ENCODE measurements around the gene POLR2J2.
"Not testable (repeated sequence)": the region's sequence is repeated elsewhere in the genome, so short reads cannot be mapped to it uniquely, and the experiment has no call there.

The POLR2J2 gene

DNA sequence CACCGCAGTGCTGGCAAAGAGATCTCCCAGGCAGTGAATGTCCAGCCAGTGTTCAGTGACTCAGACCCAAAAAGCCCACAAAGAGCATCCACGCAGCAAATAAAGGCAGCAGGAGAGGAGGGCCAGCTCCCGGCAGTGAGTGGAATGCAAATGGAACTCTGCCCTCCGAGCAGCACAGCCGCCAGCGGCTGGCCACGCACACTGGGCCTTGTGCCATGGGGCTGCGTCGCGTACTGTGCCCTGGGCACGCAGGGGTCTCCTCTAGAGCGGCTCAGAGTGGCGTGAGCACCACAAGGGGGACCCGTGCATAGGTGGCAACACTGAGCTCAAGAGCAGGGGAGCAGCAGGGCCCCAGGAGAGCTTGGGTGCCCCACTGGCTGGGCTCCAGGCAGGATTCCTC is 3.9 kb downstream of the POLR2J2 start:
- DNase-seq: not testable (repeated sequence)

DNA sequence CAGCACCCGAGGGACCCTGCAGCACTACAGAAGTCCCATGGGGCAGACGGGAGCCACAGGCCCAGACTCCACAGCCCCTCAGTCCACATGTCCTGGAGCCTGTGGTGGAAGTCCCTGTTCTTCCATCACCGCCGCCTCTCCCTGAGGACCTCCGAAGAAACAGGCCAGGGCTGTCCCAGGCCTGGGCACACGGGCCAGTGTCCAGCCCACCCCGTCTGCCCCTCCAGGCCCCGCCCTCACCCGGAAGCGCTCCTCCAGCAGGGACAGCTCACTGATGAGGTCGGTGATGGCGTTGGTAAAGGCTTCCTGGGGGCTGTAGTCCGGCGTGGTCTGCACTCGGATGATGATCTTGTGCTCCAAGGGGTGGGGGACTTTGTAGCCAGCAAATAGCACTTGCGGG is 4.6 kb downstream of the POLR2J2 start:
- DNase-seq: not testable (repeated sequence)

DNA sequence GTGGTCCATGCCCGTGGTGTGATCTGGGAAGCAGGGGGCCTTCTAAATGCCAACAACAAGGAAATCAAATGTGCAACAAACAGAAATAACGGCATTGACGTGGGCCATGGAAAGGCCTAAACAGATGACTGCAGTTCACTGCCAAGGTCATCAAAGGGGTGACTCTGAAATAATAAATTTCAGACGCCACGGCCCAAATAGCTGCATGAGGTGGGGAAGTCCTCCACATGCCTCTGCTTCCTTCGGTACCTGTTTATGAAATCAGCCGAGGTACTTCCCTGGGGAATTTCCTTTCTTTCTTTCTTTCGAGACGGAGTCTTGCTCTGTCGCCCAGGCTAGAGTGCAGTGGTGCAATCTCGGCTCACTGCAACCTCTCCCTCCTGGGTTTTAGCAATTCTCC is 6.7 kb downstream of the POLR2J2 start:
- not testable (repeated sequence) for DNase-seq

DNA sequence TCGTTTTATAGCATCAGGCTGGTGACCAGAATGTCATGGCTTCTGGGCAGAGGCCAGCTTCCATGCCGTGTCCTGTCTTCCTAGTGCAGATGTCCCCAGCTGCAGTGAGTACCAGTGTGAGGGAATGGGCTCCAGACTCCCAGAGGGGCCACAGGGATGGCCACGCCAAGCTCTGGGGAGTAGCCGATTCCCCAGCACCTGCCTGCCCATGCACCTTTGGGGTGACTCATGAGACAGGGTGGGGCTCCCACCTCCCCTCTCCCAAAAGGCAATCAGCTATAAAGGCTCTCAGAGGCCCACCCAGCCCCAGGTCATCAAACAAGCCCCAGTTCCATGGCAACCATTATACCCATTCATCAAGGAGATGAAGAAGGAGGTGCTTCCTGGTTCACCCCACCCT is 21.5 kb downstream of the POLR2J2 start, which contains the start of gene SPDYE2B:
Gene SPDYE2B (plus strand): TSS at position 396 of the 400 bp plus-strand sequence. CDS start 2,030 bp downstream, outside the sequence.
- not testable (repeated sequence) for DNase-seq

DNA sequence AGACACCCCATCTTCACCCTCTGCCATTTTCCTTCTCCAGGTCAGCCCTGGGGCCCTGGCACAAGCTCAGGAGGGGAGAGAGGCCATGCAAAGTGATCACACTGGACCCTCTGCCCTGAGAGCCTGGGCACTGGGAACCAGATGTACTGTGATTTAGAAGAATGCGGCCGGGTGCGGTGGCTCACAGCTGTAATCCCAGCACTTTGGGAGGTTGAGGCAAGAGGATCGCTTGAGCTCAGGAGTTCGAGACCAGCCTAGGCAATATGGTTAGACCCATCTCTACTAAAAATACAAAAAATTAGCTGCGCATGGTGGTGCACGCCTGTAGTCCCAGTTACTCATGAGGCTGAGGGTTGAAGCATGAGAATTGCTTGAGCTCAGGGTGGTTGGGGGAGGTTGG is 23.6 kb downstream of the POLR2J2 start:
- DNase-seq: not testable (repeated sequence)

DNA sequence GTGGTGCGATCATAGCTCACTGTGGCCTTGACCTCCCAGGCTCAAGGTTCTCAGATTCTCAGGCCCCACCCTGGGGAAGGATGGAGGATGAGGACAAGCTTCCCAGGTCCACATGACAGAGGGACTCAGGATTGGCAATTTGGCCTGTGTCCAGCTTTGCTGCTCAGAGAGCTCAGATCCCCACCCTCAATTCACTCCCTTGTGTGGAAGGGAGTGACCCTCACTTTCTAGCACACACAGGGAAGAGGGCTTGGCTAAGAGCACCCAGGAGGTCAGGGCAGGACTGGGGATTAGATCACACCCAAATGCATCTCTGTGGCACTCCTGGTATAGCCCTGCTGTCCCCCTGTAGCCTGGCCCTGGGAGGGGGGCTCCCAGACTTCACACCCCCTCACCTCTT is 28.1 kb downstream of the POLR2J2 start:
- DNase-seq: not testable (repeated sequence)

DNA sequence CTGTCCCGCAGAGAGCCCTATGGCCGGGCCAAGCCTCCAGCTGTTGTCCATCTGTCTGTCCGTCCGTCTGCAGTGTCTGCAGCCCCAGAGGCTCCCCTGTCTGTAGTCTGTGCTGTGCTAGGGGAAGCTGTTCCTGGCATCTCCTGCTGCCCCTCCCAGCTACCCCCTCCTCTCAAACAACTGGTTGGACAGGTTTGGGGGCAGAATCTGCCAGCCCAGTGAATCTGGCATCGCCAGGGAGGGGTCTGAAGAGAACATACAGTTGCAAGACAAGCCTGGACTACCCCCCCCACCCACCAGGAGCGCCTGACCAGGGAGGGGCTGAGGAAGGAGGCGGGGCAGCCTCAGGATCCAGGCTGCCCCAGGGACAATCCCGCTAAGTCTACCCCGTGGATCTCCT is 28.8 kb downstream of the POLR2J2 start, which contains the start of gene UPK3BL1:
Gene UPK3BL1 (minus strand): TSS at position 101 of the 400 bp plus-strand sequence. CDS start 50 bp downstream, at position 51.
- not testable (repeated sequence) for DNase-seq

DNA sequence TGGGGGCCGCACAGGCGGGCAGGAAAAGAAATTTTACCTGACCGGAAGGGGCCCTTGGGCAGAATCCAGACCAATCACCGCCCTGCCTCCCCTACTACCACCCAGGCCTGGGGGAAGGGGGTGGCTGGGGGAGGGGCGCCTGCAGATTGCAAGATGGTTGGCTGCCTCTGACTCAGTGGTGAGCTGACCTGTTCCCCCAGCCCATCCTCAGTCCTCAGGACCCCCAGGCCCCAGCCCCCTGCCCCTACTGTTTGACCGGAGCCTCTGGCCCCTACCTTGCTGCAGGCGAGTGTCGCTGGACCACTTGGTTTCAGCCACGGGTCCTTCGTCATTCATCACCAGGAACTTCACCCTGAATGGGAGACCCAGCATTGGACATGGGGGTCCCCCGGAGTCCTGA is 32.6 kb downstream of the POLR2J2 start:
- DNase-seq: not testable (repeated sequence)

DNA sequence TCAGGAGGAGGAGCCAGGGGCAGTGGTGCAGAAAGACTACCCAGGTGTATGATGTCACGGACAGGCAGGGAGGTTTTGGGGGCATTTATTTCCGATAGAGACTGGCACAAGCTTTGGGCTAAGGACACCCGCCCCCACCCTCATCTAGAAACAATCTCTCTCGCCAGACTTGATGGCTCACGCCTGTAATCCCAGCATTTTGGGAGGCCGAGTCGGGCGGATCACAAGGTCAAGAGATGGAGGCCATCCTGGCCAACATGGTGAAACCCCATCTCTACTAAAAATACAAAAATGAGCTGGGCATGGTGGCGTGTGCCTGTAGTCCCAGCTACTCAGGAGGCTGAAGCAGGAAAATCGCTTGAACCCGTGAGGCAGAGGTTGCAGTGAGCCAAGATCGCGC is 34.5 kb downstream of the POLR2J2 start:
- not testable (repeated sequence) for DNase-seq

DNA sequence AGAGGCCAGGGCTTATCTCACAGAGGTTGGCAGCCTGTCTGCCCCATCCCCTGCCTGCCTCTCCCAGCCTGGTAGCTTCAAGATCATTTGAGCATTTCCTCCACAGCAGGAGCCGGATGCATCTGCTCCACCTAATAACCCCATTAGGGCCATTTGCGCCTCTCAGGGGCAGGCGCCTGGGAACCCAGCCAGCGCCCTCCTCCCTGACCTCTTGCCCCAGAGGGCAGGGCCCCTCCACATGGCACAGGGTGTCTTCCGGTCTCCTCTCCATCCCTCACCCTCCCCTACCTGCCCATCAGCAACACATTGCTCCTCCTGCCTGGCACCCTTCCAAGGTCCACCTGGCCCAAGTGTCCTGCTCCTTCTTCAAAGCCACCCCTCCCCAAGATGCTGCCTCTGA is 36.1 kb downstream of the POLR2J2 start:
- not testable (repeated sequence) for DNase-seq

DNA sequence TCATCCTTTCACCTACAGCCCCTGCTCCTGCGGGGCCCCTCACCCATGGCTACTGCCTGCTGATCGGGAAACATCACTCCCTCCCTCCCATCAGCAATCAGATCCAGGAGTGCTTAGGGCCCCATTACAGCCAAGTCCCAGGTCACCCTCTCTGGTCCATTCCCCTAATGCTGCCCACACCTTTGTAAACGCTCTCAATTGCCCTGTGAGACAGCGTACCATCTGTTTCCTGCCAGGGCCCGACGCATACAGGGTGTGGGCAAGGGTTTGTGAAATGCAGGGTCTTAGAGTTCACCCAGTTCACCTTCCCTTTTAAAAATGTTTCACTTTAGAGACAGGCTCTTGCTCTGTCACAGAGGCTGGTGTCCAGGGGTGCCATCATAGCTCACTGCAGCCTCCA is 37.2 kb downstream of the POLR2J2 start:
- DNase-seq: not testable (repeated sequence)

DNA sequence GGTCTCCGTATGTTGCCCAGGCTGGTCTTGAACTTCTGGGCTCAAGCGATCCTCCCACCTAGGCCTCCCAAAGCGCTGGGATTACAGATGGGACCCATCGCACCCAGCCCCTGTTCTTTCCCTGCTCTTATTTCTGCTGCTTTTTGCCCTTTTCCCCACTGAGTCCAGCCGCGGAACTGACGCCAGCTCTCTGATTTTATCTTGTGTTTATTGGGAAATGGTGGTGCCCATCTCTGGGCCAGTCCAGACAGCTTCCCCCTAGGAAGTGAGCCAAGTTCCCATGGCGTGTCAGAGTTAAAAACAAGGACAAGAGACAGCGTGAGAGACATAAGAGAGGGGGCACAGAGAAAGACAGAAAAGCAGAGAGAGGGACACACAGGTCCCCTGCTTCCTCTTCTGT is 40.8 kb downstream of the POLR2J2 start:
- not testable (repeated sequence) for DNase-seq

DNA sequence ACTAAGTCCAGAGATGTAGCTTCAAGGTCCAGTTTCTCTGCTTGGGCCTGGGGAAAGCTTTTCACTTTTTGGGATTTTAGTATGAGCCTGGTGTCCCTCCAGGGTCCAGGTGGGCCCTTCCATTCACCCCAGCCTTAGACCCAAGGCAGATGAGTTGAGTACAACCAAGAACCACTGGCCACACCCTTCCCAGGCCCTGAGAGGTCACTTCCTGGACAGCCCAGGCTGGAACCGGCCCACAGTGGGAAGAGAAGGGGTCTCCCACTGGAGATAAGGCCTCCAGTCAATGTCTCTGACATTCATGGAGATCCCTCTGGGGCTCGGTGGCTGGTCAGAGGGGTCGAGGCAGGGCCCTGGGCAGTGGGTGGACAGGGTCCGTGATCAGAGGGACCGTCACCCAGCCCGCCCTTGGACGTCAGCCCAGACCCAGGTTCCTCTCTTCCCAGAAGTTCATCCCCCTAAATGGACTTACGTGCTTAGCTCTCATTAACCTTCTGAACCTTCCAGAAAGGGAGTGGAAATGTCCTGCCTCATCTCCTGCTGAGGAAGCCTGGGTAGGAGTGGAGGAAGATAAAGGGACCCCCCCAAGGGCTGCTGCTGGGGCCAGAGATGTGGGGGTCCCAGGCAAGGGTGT is 44.1 kb downstream of the POLR2J2 start:
- not testable (repeated sequence) for DNase-seq

DNA sequence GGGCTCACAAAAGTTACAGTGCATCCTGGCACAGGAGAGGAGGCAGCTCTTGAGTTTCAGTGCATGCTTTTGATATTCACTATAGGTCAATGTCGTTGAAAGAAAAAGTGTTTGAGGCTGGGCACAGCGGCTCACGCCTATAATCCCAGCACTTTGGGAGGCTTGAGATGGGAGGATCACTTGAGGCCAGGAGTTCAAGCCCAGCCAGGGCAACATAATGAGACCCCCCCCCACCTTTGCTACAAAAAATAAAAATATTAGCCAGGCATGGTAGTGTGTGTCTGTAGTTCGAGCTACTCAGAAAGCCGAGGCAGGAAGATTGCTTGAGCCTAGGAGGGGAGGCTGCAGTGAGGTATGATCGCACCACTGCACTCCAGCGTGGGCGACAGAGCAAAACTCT is 53.3 kb downstream of the POLR2J2 start:
- DNase-seq: not testable (repeated sequence)

DNA sequence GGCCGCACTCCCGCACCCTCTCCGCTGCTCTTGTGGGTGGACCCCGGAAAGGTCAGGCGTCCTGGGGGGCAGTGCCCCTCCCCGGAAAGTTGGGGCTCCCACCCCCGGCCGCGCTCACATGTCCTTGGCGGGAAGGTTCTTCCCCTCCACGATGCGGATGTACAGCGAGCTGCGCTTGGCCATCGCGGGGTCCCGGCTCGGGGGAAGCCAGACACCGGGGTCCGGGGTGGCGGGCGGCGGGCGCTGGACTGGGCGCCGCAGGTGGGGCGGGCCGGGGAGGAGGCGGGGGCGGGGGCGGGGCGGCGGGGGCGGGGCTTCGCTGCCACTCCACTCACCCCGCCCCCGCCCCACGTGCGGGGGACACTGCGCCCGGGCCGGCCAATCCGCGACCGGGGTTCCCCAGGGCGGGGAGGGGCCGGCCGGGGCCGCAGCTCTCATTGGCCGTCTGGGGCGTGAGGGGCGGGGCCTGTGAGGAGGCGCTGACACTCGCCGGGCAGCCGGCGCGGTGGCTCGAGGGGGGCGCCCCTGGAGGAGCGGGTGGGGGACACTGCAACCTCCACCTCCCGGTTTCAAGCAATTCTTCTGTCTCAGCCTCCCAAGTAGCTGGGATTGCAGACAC is 54.8 kb downstream of the POLR2J2 start, which contains the start of gene RASA4:
Gene RASA4 (minus strand): TSS at position 250 of the 619 bp plus-strand sequence. CDS start 67 bp downstream, at position 183.
- DNase-seq: not testable (repeated sequence)

All from NCI-H2171 treated with DMSO at 0.1 percent for 48 hours (cell line).